ENCODE data around the gene GRIK4. TPM values are rescaled to one million over a fixed set of nuclear protein-coding genes. Genes with fewer than 3 reads are reported as not detected.

The GRIK4 gene
- total RNA-seq, 1 donor from 2014 or later, result not detected

DNA sequence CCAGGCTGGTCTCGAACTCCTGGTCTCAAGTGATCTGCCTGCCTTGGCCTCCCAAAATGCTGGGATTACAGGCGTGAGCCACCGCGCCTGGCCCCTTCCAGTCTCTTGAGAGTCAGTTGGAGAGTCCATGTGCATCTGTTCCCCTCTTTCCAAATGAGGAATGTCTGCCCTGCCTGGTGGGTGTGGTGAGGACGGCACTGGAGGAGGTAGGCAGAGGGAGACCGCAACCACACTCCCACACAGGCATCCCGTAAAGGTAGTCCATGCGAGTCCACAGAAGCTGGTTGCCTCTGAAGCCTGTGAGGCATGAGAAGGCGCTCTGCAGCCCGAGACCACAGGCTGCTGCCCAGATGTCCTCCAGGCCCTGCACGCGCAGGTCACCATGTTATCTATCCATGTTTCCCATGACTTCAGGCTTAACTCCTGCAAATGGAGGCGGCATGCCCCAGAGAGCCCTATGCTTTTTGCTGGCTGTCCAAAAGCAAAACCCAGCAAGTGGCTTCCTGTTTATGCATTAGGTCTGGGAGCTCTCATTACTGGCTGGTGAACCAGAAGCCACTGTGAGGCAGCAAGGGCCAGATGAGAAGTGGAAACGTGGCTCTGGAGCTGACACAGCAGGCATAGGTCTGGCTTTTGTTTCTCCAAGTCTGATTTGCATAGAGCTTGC lies 43.4 kb downstream of the GRIK4 start:
- H3K4me1 Mint-ChIP-seq (ENCODE audit: low read depth), result peaks cover 1% of the 10 kb centered on the region
- no peak overlapping the region for H3K4me3 Mint-ChIP-seq (ENCODE audit: low read depth)
- DNase-seq (ENCODE audit: low spot score, unreplicated experiment), result no peak
- H3K27me3 Mint-ChIP-seq, result peaks cover 71% of the 10 kb centered on the region
- no peaks in the 10 kb centered on the region for H3K36me3 Mint-ChIP-seq (ENCODE audit: insufficient read depth)
- no peaks in the 10 kb centered on the region for H3K9me3 Mint-ChIP-seq (ENCODE audit: low read depth)
- no peak overlapping the region for H3K27ac Mint-ChIP-seq
- TF ChIP-seq, protein P1, sequence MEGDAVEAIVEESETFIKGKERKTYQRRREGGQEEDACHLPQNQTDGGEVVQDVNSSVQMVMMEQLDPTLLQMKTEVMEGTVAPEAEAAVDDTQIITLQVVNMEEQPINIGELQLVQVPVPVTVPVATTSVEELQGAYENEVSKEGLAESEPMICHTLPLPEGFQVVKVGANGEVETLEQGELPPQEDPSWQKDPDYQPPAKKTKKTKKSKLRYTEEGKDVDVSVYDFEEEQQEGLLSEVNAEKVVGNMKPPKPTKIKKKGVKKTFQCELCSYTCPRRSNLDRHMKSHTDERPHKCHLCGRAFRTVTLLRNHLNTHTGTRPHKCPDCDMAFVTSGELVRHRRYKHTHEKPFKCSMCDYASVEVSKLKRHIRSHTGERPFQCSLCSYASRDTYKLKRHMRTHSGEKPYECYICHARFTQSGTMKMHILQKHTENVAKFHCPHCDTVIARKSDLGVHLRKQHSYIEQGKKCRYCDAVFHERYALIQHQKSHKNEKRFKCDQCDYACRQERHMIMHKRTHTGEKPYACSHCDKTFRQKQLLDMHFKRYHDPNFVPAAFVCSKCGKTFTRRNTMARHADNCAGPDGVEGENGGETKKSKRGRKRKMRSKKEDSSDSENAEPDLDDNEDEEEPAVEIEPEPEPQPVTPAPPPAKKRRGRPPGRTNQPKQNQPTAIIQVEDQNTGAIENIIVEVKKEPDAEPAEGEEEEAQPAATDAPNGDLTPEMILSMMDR (IDR thresholded peaks at IDR 0.05; ENCODE audit: unreplicated experiment), result no peak

DNA sequence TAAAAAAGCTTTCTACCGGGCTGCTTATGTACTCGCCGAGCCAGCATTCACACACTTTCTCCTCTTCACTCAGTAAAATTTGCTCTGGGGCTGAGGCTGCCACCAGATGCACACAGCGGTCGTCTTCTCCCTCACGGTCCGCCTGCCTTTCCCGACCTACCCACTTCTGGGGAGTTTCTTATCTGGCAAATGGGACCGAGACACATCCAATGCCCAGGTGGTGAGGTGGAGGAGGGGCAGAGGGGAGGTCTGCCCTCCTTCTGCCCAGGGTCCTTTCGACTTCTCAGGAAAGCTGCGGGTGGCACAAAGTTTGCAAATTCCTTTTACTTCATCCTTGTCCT lies 43.9 kb downstream of the GRIK4 start:
- DNase-seq (ENCODE audit: low spot score, unreplicated experiment), result no peak
- H3K4me1 Mint-ChIP-seq (ENCODE audit: low read depth), result peaks cover 1% of the 10 kb centered on the region
- H3K36me3 Mint-ChIP-seq (ENCODE audit: insufficient read depth), result no peaks in the 10 kb centered on the region
- no peak overlapping the region for H3K27ac Mint-ChIP-seq
- H3K27me3 Mint-ChIP-seq, result peaks cover 66% of the 10 kb centered on the region
- TF ChIP-seq, protein P1 (IDR thresholded peaks at IDR 0.05; ENCODE audit: unreplicated experiment), result no peak
- H3K9me3 Mint-ChIP-seq (ENCODE audit: low read depth), result no peaks in the 10 kb centered on the region
- H3K4me3 Mint-ChIP-seq (ENCODE audit: low read depth), result no peak overlapping the region

DNA sequence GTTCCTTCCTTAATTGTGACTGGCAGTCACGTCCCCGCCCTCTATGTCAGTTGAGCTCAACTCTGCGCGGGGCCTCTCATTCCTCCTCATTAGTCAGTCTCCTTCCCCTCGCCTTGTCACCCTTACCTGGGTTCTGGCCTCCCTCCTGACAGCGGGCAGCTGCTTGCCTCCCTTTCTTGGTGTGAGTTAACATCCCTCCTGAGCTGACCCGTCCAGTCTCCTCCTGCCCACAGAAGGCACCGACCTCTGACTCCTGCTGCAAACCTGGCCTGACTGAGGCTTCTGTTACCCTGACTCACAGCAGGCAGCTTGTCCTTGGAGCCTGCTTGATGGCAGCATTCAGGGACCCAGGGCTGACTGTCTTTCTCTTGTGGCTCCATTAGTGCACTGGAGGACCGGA lies 45.2 kb downstream of the GRIK4 start:
- DNase-seq (ENCODE audit: low spot score, unreplicated experiment), result no peak
- H3K4me1 Mint-ChIP-seq (ENCODE audit: low read depth), result peaks cover 1% of the 10 kb centered on the region
- no peak overlapping the region for H3K27ac Mint-ChIP-seq
- no peaks in the 10 kb centered on the region for H3K36me3 Mint-ChIP-seq (ENCODE audit: insufficient read depth)
- H3K9me3 Mint-ChIP-seq (ENCODE audit: low read depth), result no peaks in the 10 kb centered on the region
- H3K27me3 Mint-ChIP-seq, result peaks cover 69% of the 10 kb centered on the region
- TF ChIP-seq, protein P1 (IDR thresholded peaks at IDR 0.05; ENCODE audit: unreplicated experiment), result no peak
- no peak overlapping the region for H3K4me3 Mint-ChIP-seq (ENCODE audit: low read depth)

DNA sequence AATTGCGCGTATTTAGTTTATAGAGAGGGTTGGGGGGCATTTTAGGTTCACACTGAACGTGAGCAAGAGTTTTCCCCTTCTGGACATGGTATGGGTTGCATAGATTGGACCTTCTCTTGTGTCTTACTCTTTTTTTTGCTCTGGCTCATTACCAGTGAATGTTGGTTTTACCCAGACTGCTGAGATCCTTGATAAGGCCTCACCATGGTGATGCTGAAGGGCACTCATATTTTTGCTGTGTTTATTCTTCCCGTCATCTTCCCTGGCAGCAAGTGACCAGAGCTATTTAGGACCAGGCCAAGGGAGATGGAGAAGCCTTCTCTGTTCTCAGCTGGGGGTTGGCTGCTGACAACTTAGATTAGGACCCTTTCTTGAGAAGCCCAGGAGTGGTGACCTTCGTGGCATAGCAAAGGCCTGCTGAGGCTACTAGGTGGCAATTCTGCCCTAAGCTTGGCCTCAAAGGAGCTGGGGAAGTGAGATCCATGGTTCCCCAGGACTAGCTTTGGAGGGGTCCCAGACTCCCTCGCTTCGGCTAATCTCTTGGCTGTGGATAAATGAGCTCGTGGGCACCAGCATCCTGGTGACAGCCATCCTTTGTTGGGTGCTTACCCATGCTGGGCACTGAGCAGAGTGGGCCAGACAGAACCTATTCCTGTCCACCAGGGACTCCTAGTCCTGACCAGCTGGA lies 47.3 kb downstream of the GRIK4 start:
- H3K4me1 Mint-ChIP-seq (ENCODE audit: low read depth), result peaks cover 3% of the 10 kb centered on the region
- DNase-seq (ENCODE audit: low spot score, unreplicated experiment), result no peak
- no peak overlapping the region for H3K27ac Mint-ChIP-seq
- H3K4me3 Mint-ChIP-seq (ENCODE audit: low read depth), result no peak overlapping the region
- TF ChIP-seq, protein P1 (IDR thresholded peaks at IDR 0.05; ENCODE audit: unreplicated experiment), result no peak
- H3K9me3 Mint-ChIP-seq (ENCODE audit: low read depth), result no peaks in the 10 kb centered on the region
- peaks cover 72% of the 10 kb centered on the region for H3K27me3 Mint-ChIP-seq
- H3K36me3 Mint-ChIP-seq (ENCODE audit: insufficient read depth), result no peaks in the 10 kb centered on the region

DNA sequence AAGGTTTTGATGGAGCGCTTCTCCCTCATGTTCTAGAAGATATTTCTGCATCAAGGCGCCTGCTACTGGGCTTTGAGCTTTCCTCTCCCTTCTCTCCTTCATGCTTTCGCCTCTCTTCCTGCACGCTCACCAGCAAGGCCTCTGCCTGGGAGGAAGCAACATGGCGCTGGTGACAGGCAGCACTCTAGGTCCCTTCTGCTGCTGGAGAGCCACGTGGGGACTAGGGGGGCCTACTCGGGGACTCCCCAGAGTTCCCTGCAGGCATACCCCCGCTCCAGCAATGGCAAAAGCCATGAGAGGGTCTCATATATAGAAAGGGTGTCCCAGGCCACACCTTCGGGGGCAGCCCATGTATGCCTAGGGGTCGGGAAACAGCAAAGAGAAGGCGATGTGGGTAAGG lies 49.7 kb downstream of the GRIK4 start:
- no peak for DNase-seq (ENCODE audit: low spot score, unreplicated experiment)
- H3K4me3 Mint-ChIP-seq (ENCODE audit: low read depth), result no peak overlapping the region

More for the DNA sequence above, 49.7 kb downstream of the GRIK4 start:
- no peaks in the 10 kb centered on the region for H3K36me3 Mint-ChIP-seq (ENCODE audit: insufficient read depth)
- peaks cover 68% of the 10 kb centered on the region for H3K27me3 Mint-ChIP-seq
- H3K27ac Mint-ChIP-seq, result no peak overlapping the region
- TF ChIP-seq, protein P1 (IDR thresholded peaks at IDR 0.05; ENCODE audit: unreplicated experiment), result no peak
- peaks cover 3% of the 10 kb centered on the region for H3K4me1 Mint-ChIP-seq (ENCODE audit: low read depth)
- H3K9me3 Mint-ChIP-seq (ENCODE audit: low read depth), result no peaks in the 10 kb centered on the region
